Heart left ventricle (tissue), 16 donors: Measurements from ENCODE around the gene PAK1. TPM values are rescaled to one million over a fixed set of nuclear protein-coding genes. Genes with fewer than 3 reads are reported as not detected.

Source experiments
- ATAC-seq, 4 donors: fragments of 200-7000 bp; cut with Tn5 transposase; one replicate each; pipeline ENCODE4 v1.9.1; 2020 to 2022; ENCODE audit warnings: moderate library complexity in 4 of 4, mild to moderate bottlenecking in 3 of 4, moderate number of reproducible peaks in 1 of 4
- DNase-seq, 5 donors: peaks; one replicate each; pipeline ENCODE4 v3.0.0-alpha.2; 2020
- H3K27ac ChIP-seq, 12 donors: fragments of 200-600 bp; sonication (generic) in 4 of 12; one replicate each; pipeline versions ENCODE4 v1.5.0 to v1.8.0; 2016 to 2022; ENCODE audit warnings: mild to moderate bottlenecking in 2 of 12
- H3K27me3 ChIP-seq, 9 donors: fragments of 200-600 bp; sonication (generic) in 2 of 9; one replicate each; pipeline versions ENCODE4 v1.5.1 to v1.8.0; 2016 to 2022; ENCODE audit warnings: mild to moderate bottlenecking in 3 of 9
- H3K36me3 ChIP-seq, 9 donors: fragments of 200-600 bp; sonication (generic) in 2 of 9; one replicate each; pipeline versions ENCODE4 v1.5.0 to v1.8.0; 2018 to 2022; ENCODE audit warnings: mild to moderate bottlenecking in 2 of 9
- H3K4me1 ChIP-seq, 12 donors: fragments of 200-600 bp; sonication (generic) in 4 of 12; one replicate each; pipeline versions ENCODE4 v1.5.0 to v1.8.0; 2016 to 2022; ENCODE audit warnings: mild to moderate bottlenecking in 3 of 12
- H3K4me3 ChIP-seq, 12 donors: fragments of 200-600 bp; sonication (generic) in 4 of 12; one replicate each; pipeline versions ENCODE4 v1.5.0 to v1.8.0; 2017 to 2022; ENCODE audit warnings: mild to moderate bottlenecking in 9 of 12, moderate library complexity in 4 of 12
- H3K9me3 ChIP-seq, 12 donors: fragments of 200-600 bp; sonication (generic) in 4 of 12; one replicate each; pipeline versions ENCODE4 v1.5.0 to v1.8.0; 2016 to 2022; ENCODE audit warnings: mild to moderate bottlenecking in 1 of 12
- POLR2A ChIP-seq, 2 donors: fragments of 450-650 bp; IDR thresholded peaks; one replicate each; pipeline ENCODE4 v1.6.1; 2017; ENCODE audit warnings: antibody characterized with exemption in 2 of 2, mild to moderate bottlenecking in 2 of 2, moderate library complexity in 2 of 2
- WGBS, 4 donors: extraction: QIAGEN DNeasy Blood & Tissue Kit in 2 of 4; methylation state at CpG; one replicate each; pipeline versions ENCODE4 v1.1.5 to v1.1.7; 2013 to 2018; 5-methylcytosine and 5-hydroxymethylcytosine counted together
- intact Hi-C, 10 donors: fragments of 100-400 bp; cut with DNase I; formaldehyde crosslinking; loops; one replicate each; pipeline versions ENCODE4 v1.11.1 to v1.14.2; 2022
- polyA plus RNA-seq, 2 donors: library from polyadenylated mRNA; stranded (reverse); fragments of 200-250 nt; gene quantifications; one replicate each; pipeline ENCODE4 v1.2.3, GENCODE V29; 2013
- total RNA-seq, 9 donors: library from RNA; depleted of rRNA in 2 of 9; stranded (reverse); fragments of >200 nt in 2 of 9; fragmentation: NEBNext Ultra II Directional in 3 of 9; extraction: Animal tissue kit (Norgen Biotek cat#: 25700) in 3 of 9; gene quantifications; one replicate each; pipeline versions ENCODE4 v1.1.0 to v1.2.4, GENCODE V29; 2016 to 2023
- TF ChIP-seq, protein P1 (sequence below), 12 donors: fragments of 200-600 bp; sonication (generic) in 4 of 12; IDR thresholded peaks; one replicate each; pipeline versions ENCODE4 v1.5.0 to v1.8.0; 2018 to 2022; ENCODE audit warnings: antibody characterized with exemption in 12 of 12, mild to moderate bottlenecking in 5 of 12
- donor health status: ischemic (EF 13 %, LVEDD 7.1; RV severe dilation, severe dysfunction).
- donor health status: healthy with polysubstance abuse.
- donor health status: DM: no; HTN: yes; CAD: no.
- donor health status: DM: no; HTN: no; CAD: no.
- donor health status: ischemic (EF 25% LVEDD 6.9; RV normal size, moderate dysfunction).
- donor health status: ischemic (EF 25% LVEDD 5.7; RV mildly dilated, moderate dysfunction).
- donor health status: healthy.
- donor health status: DM: yes; HTN: yes; CAD: no.
- donor health status: ischemic (EF 35%, LVEDD 5.7; RV mildly dilated, moderate dysfunction).
- donor health status: nonischemic (EF 11% LVEDD 7.7; RV severe dilation, severe dysfunction).
- donor health status: DM: yes; HTN: yes; CAD: no.
- donor health status: PGD.
- donor health status: ischemic (EF 29% LVEDD 5.4; RV normal size, mild dysfunction).
- donor health status: nonischemic (EF 23%, LVEDD 6.1; RV moderate dilation, normal function).

Gene PAK1
- total and polyA plus RNA-seq, 11 donors = 2.1 to 25.4 (median 5.9) TPM

DNA sequence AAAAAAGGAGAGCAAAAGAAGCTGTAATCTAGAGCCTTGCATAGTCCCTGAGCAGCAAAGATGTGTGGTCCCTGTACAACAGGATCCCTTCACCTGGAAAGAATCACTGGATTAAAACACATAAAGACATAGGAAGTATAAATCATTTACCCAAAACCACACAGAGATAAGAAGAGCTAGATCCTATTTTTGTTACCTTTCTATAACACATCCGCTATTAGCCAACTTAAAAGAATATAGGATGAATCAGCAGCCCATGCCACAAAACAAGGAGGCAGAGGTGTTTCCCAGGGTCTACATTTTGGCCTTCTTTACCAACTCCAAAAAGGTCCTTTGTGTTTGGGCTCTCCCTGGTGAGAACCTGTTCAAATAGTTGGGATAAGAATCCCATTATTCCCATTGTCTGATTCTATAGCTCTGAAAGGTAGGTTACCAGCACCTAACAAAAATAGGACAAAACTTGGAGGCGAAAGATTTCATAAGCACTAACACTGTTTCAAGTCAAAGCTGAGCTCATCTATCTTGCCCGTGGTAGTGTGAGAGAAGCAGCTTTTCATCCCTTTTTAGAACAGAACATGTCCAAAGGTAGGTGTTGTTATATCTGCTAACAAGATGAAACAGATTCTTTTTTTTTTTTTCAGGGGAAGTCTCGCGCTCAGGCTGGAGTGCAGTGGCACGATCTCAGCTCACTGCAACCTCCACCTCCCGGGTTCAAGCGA, 26.8 kb downstream of the PAK1 start:
- Histone ChIP-seq H3K27ac (no peak overlapping the region), H3K9me3 (no peaks in the 10 kb centered on the region), H3K27me3 (no peaks in the 10 kb centered on the region), H3K4me3 (no peak overlapping the region), H3K4me1 (peaks cover 0 to 31% (median 0%) of the 10 kb centered on the region in 12 donors), H3K36me3 (no peaks in the 10 kb centered on the region)
- intact Hi-C loops = no loop called here
- WGBS, 4 donors = 87 to 95% (median 91%) methylated on average over 8 of the region's 8 CpGs
- DNase-seq (no peak), ATAC-seq (no peak)
- TF ChIP-seq, protein P1, sequence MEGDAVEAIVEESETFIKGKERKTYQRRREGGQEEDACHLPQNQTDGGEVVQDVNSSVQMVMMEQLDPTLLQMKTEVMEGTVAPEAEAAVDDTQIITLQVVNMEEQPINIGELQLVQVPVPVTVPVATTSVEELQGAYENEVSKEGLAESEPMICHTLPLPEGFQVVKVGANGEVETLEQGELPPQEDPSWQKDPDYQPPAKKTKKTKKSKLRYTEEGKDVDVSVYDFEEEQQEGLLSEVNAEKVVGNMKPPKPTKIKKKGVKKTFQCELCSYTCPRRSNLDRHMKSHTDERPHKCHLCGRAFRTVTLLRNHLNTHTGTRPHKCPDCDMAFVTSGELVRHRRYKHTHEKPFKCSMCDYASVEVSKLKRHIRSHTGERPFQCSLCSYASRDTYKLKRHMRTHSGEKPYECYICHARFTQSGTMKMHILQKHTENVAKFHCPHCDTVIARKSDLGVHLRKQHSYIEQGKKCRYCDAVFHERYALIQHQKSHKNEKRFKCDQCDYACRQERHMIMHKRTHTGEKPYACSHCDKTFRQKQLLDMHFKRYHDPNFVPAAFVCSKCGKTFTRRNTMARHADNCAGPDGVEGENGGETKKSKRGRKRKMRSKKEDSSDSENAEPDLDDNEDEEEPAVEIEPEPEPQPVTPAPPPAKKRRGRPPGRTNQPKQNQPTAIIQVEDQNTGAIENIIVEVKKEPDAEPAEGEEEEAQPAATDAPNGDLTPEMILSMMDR (IDR thresholded peaks at IDR 0.05) = no peak
- no peak for TF ChIP-seq POLR2A (IDR thresholded peaks at IDR 0.05)

DNA sequence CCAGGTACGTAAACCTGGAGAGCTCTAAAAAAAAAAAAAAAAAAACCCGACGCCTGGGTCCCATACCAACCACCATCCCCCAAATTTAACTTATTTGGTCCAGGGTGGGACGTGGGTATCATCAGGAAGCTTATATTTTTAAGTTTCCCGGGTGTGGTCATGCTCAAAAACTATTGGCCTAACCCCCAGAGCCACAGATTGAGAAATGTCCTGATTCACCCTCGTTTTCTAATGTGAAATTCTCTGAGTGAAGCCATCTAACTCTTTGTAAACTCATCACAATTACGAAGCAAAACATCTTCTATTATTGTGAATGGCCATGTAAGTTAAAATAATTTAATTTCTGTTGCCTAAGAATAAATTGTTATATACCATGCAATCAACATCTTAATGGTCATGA, 29.6 kb downstream of the PAK1 start:
- Histone ChIP-seq H3K27me3 (no peaks in the 10 kb centered on the region), H3K9me3 (no peaks in the 10 kb centered on the region), H3K4me3 (no peak overlapping the region), H3K36me3 (no peaks in the 10 kb centered on the region), H3K4me1 (peaks cover 0 to 21% (median 0%) of the 10 kb centered on the region in 12 donors), H3K27ac (no peak overlapping the region)
- TF ChIP-seq, protein P1 (IDR thresholded peaks at IDR 0.05) = no peak
- TF ChIP-seq POLR2A (IDR thresholded peaks at IDR 0.05) = no peak
- DNase-seq (no peak), ATAC-seq (no peak)
- WGBS, 4 donors = 79 to 83% (median 82%) methylated on average over 7 of the region's 7 CpGs
- intact Hi-C loops = no loop called here

DNA sequence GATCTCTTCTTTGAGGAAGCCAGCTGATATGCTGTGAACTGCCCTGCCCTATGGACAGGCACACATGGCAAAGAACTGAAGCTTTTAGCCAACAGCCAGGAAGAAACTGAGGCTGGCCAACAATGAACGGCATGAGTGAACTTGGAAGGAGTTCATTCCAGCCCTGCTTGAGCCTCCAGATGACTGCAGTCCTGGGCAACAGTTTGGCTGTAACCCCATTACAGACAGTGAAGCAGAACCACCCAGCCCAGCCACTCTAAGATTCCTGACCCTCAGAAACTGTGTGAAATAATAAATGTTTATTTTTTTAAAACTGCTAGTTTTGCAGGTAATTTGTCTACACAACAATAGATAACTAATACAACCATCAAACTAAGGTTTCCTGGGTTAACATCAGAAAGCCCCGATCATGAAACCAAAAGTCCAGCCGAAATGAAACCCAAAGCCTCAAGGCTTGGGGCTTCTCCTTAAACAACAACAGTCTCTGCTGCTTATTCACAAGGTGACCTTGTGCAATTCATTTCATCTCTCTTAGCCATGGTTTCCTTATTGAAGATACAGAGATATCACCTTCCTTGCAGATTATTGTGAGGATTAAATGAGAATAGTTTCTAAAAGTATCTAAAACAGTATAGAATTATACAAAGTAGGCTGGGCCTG, 31.4 kb downstream of the PAK1 start:
- intact Hi-C loops = no loop called here

DNA sequence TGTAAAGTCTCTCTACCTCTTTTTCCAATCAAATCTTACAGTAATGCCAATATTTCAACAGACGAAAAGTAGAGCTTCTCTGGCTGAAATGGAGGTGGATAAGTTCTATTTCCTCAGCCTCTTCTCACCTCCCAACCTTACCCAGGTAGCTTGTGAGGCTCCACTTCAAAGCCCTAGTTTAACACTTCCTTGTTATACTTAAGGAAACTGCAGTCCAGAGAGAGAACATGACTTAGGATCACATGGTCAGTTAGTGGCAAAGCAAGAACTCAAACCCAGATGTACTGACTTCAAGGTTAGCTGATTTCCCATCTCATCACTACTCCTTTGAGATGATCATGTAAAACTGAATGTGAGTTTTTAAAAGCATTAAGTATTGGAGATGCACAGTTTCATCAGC, 32.5 kb downstream of the PAK1 start:
- DNase-seq (no peak), ATAC-seq (no peak)
- Histone ChIP-seq H3K36me3 (no peaks in the 10 kb centered on the region), H3K9me3 (no peaks in the 10 kb centered on the region), H3K4me3 (no peak overlapping the region), H3K27me3 (no peaks in the 10 kb centered on the region), H3K27ac (no peak overlapping the region), H3K4me1 (peaks cover 0 to 14% (median 0%) of the 10 kb centered on the region in 12 donors)
- TF ChIP-seq POLR2A (IDR thresholded peaks at IDR 0.05) = no peak
- TF ChIP-seq, protein P1 (IDR thresholded peaks at IDR 0.05) = no peak
- WGBS, 4 donors = 72 to 93% (median 83%) methylated on average over 1 of the region's 1 CpG
- intact Hi-C loops = no loop called here

More for the DNA sequence above, 31.4 kb downstream of the PAK1 start:
- no peaks in the 10 kb centered on the region for H3K9me3 ChIP-seq
- DNase-seq = no peak
- ATAC-seq = no peak
- 83 to 93% (median 87%) methylated on average over 3 of the region's 3 CpGs for WGBS, 4 donors
- H3K27me3 ChIP-seq = no peaks in the 10 kb centered on the region
- H3K27ac ChIP-seq = no peak overlapping the region
- H3K4me3 ChIP-seq = no peak overlapping the region
- TF ChIP-seq POLR2A (IDR thresholded peaks at IDR 0.05) = no peak
- TF ChIP-seq, protein P1 (IDR thresholded peaks at IDR 0.05) = no peak
- H3K36me3 ChIP-seq = no peaks in the 10 kb centered on the region
- H3K4me1 ChIP-seq = peaks cover 0 to 14% (median 0%) of the 10 kb centered on the region in 12 donors
